Suprapubic skin (tissue), 4 donors: ENCODE measurements around the gene ARHGAP42. TPM values are rescaled to one million over a fixed set of nuclear protein-coding genes. Genes with fewer than 3 reads are reported as not detected.

Experiments
- DNase-seq, 2 donors: peaks; one replicate each; pipeline ENCODE4 v3.0.0-alpha.2; 2019; ENCODE audit warnings: low spot score in 2 of 2
- H3K27ac ChIP-seq: fragments of 200-600 bp; sonication (generic); one replicate; pipeline ENCODE4 v1.5.1; 2019
- H3K27me3 ChIP-seq: fragments of 200-600 bp; sonication (generic); one replicate; pipeline ENCODE4 v1.5.1; 2019
- H3K36me3 ChIP-seq: fragments of 200-600 bp; sonication (generic); one replicate; pipeline ENCODE4 v1.5.1; 2019
- H3K4me1 ChIP-seq: fragments of 200-600 bp; sonication (generic); one replicate; pipeline ENCODE4 v1.5.1; 2019
- H3K4me3 ChIP-seq: fragments of 200-600 bp; sonication (generic); one replicate; pipeline ENCODE4 v1.5.1; 2019; ENCODE audit warnings: mild to moderate bottlenecking
- H3K9me3 ChIP-seq: fragments of 200-600 bp; sonication (generic); one replicate; pipeline ENCODE4 v1.5.1; 2019
- CTCF ChIP-seq, 2 donors: fragments of 200-600 bp in 1 of 2; fragments of 450-650 bp in 1 of 2; sonication (generic) in 1 of 2; IDR thresholded peaks; one replicate each; pipeline ENCODE4 v1.5.1; 2016 to 2019; ENCODE audit warnings: antibody characterized with exemption in 2 of 2, mild to moderate bottlenecking in 1 of 2, moderate library complexity in 1 of 2
- EP300 ChIP-seq: sonication (generic); formaldehyde crosslinking; IDR thresholded peaks from one replicate; pipeline ENCODE4 v1.6.1; 2017; ENCODE audit warnings: antibody characterized with exemption
- POLR2A ChIP-seq, 2 donors: fragments of 450-650 bp; IDR thresholded peaks; one replicate each; pipeline ENCODE4 v1.6.1; 2017; ENCODE audit warnings: antibody characterized with exemption in 2 of 2, mild to moderate bottlenecking in 2 of 2, moderate library complexity in 2 of 2
- POLR2AphosphoS5 ChIP-seq, 3 donors: sonication (generic); formaldehyde crosslinking; IDR thresholded peaks; one replicate each; pipeline ENCODE4 v1.6.1; 2017; ENCODE audit warnings: antibody characterized with exemption in 3 of 3
- WGBS: methylation state at CpG from one replicate; pipeline ENCODE4 v1.1.5; 2018; 5-methylcytosine and 5-hydroxymethylcytosine counted together
- total RNA-seq, 4 donors: library from RNA; depleted of rRNA; stranded (reverse); fragments of >200 nt; gene quantifications; one replicate each; pipeline ENCODE4 v1.1.0, GENCODE V29; 2016

Gene ARHGAP42
- total RNA-seq, 4 donors from 2014 or later, result 12.4 to 18.4 (median 14.4) TPM

- Histone ChIP-seq H3K36me3 (no peaks in the 10 kb centered on the region), H3K4me3 (no peak overlapping the region), H3K27me3 (no peaks in the 10 kb centered on the region), H3K9me3 (no peaks in the 10 kb centered on the region), H3K27ac (no peak overlapping the region), H3K4me1 (no peaks in the 10 kb centered on the region)
- DNase-seq, result no peak
- TF ChIP-seq CTCF (IDR thresholded peaks at IDR 0.05) (no peak), POLR2AphosphoS5 (IDR thresholded peaks at IDR 0.05) (no peak), EP300 (no peak), POLR2A (IDR thresholded peaks at IDR 0.05) (no peak)
- WGBS, result 64% methylated on average over 3 of the region's 3 CpGs
These were observed 238.8 kb downstream of the ARHGAP42 start for GRCh38 chr11:100925935-100926334.

- 83% methylated on average over 5 of the region's 5 CpGs for WGBS
- H3K4me3 ChIP-seq, result no peak overlapping the region
- no peaks in the 10 kb centered on the region for H3K9me3 ChIP-seq
- no peaks in the 10 kb centered on the region for H3K36me3 ChIP-seq
- no peak for DNase-seq
- H3K27ac ChIP-seq, result no peak overlapping the region
- H3K4me1 ChIP-seq, result no peaks in the 10 kb centered on the region
- H3K27me3 ChIP-seq, result no peaks in the 10 kb centered on the region
- TF ChIP-seq POLR2AphosphoS5 (IDR thresholded peaks at IDR 0.05), result no peak
- TF ChIP-seq EP300, result no peak
- TF ChIP-seq CTCF (IDR thresholded peaks at IDR 0.05), result no peak
- no peak for TF ChIP-seq POLR2A (IDR thresholded peaks at IDR 0.05)
These were observed 240.5 kb downstream of the ARHGAP42 start for GRCh38 chr11:100927579-100927978.

GRCh38 chr11:100928426-100928825 lies 241.3 kb downstream of the ARHGAP42 start:
- Histone ChIP-seq H3K4me1 (no peaks in the 10 kb centered on the region), H3K9me3 (no peaks in the 10 kb centered on the region), H3K4me3 (no peak overlapping the region), H3K27me3 (no peaks in the 10 kb centered on the region), H3K27ac (no peak overlapping the region), H3K36me3 (no peaks in the 10 kb centered on the region)
- no peak for DNase-seq
- TF ChIP-seq EP300 (no peak), POLR2A (IDR thresholded peaks at IDR 0.05) (no peak), POLR2AphosphoS5 (IDR thresholded peaks at IDR 0.05) (no peak), CTCF (IDR thresholded peaks at IDR 0.05) (no peak)
- 96% methylated on average over 2 of the region's 2 CpGs for WGBS

DNA sequence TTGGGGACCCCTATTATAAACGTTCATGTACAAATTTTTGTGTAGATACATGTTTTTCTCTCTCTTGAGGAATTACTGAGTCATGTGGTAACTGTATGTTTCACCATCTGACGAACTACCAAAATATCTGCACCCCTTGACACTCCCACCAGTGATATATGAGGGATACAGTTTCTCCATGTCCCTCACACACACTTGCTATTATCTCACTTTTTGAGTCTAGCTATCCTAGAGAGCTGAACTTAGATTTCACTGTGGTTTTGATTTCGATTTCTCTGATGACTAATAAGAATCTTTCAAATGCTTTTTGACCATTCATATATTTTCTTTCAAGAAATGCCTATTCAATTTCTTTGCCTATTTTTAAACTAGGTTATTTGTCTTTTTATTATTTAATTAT lies 242.3 kb downstream of the ARHGAP42 start:
- Histone ChIP-seq H3K4me1 (no peaks in the 10 kb centered on the region), H3K36me3 (no peaks in the 10 kb centered on the region), H3K27ac (no peak overlapping the region), H3K27me3 (no peaks in the 10 kb centered on the region), H3K9me3 (no peaks in the 10 kb centered on the region), H3K4me3 (no peak overlapping the region)
- TF ChIP-seq POLR2A (IDR thresholded peaks at IDR 0.05) (no peak), CTCF (IDR thresholded peaks at IDR 0.05) (no peak), POLR2AphosphoS5 (IDR thresholded peaks at IDR 0.05) (no peak), EP300 (no peak)
- no peak for DNase-seq
- WGBS, result 55% methylated on average over 3 of the region's 3 CpGs

DNA sequence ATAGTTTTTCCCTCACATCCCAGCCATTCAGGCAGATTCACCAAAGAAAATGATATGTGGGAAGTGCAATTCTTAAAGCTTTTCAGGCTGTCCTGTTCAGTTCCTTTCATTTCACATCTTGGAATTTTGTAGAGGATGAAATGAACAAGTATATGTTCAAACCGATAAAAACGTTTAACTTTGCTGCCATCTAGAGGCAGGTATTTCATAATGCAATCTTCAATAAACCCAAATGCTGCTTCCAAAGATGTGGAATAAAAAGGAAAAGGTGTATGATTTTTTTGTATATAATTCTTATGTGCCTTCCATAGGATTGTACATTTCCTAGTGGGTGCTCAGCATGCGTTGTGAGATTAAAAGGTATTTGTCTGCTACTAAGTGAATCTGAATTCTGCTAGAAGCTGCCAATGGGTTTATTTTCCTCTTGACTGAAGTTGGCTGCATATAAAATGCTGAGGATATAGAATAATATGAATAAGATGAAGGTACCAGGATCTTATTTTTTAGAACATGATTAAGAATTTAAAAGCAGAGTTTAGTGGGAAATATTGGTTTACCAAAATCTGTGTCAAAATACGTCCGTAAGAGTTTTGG lies 243.2 kb downstream of the ARHGAP42 start:
- Histone ChIP-seq H3K27me3 (no peaks in the 10 kb centered on the region), H3K27ac (no peak overlapping the region), H3K4me3 (no peak overlapping the region), H3K9me3 (no peaks in the 10 kb centered on the region), H3K36me3 (no peaks in the 10 kb centered on the region), H3K4me1 (no peaks in the 10 kb centered on the region)
- 39% methylated on average over 5 of the region's 5 CpGs for WGBS
- no peak for DNase-seq
- TF ChIP-seq POLR2A (IDR thresholded peaks at IDR 0.05) (no peak), CTCF (IDR thresholded peaks at IDR 0.05) (peak; percentile 34 to 35)
